HepG2 (cell line): ENCODE results near the gene FAM120C. TPM values are rescaled to one million over a fixed set of nuclear protein-coding genes. Genes with fewer than 3 reads are reported as not detected.

ENCODE experiments used
- AGO2 ChIP-seq: fragments of 200-400 bp; formaldehyde crosslinking; optimal IDR thresholded peaks from 2 replicates; pipeline ENCODE3; 2017; ENCODE audit warnings: mild to moderate bottlenecking, low read depth, low read length, moderate library complexity
- HNRNPUL1 ChIP-seq: fragments of 200-400 bp; formaldehyde crosslinking; IDR thresholded peaks from 2 replicates; pipeline ENCODE4 v1.6.1; 2017; ENCODE audit warnings: low read depth, mild to moderate bottlenecking, low read length, moderate library complexity
- KDM3A ChIP-seq: IDR thresholded peaks from 2 replicates; pipeline ENCODE4 v1.6.1; 2018; ENCODE audit warnings: low read depth, missing compliant biosample characterization
- NFE2 ChIP-seq: sonication (generic); formaldehyde crosslinking; IDR thresholded peaks from 2 replicates; pipeline ENCODE4 v1.4.0; 2020; ENCODE audit warnings: missing genetic modification reagents
- POGZ ChIP-seq: sonication (generic); formaldehyde crosslinking; IDR thresholded peaks from 2 replicates; pipeline ENCODE4 v1.4.0; 2020; ENCODE audit warnings: mild to moderate bottlenecking, missing genetic modification reagents
- RORA ChIP-seq: sonication (generic); formaldehyde crosslinking; IDR thresholded peaks from 2 replicates; pipeline ENCODE4 v1.5.0; 2020; ENCODE audit warnings: mild to moderate bottlenecking, missing genetic modification reagents, moderate library complexity
- XBP1 ChIP-seq: sonication (generic); formaldehyde crosslinking; IDR thresholded peaks from 2 replicates; pipeline ENCODE4 v1.5.0; 2020; ENCODE audit warnings: missing genetic modification reagents
- ZFP82 ChIP-seq: sonication (generic); formaldehyde crosslinking; IDR thresholded peaks from 2 replicates; pipeline ENCODE4 v1.5.1; 2020; ENCODE audit warnings: mild to moderate bottlenecking, missing genetic modification reagents, borderline replicate concordance
- ZFX ChIP-seq: sonication (generic); formaldehyde crosslinking; IDR thresholded peaks from 2 replicates; pipeline ENCODE4 v1.4.0; 2020; ENCODE audit warnings: mild to moderate bottlenecking, low read depth, missing genetic modification reagents, moderate library complexity
- ZNF121 ChIP-seq: sonication (generic); formaldehyde crosslinking; IDR thresholded peaks from 2 replicates; pipeline ENCODE4 v1.5.0; 2020; ENCODE audit warnings: mild to moderate bottlenecking, missing genetic modification reagents
- ZNF430 ChIP-seq: sonication (generic); formaldehyde crosslinking; IDR thresholded peaks from 2 replicates; pipeline ENCODE4 v1.9.0; 2021; ENCODE audit warnings: mild to moderate bottlenecking, missing genetic modification reagents
- ZNF782 ChIP-seq: sonication (generic); formaldehyde crosslinking; IDR thresholded peaks from 2 replicates; pipeline ENCODE4 v1.4.0; 2020; ENCODE audit warnings: missing genetic modification reagents, mild to moderate bottlenecking, borderline replicate concordance
- ZNF792 ChIP-seq: IDR thresholded peaks from 2 replicates; pipeline ENCODE4 v1.6.1; 2016
- ZSCAN25 ChIP-seq: sonication (generic); formaldehyde crosslinking; IDR thresholded peaks from 2 replicates; pipeline ENCODE4 v1.8.0; 2022; ENCODE audit warnings: mild to moderate bottlenecking, missing genetic modification reagents
- polyA plus RNA-seq, 8 experiments: library from polyadenylated mRNA; depleted of rRNA in 3 of 8; stranded (reverse) in 7 of 8; unstranded in 1 of 8; fragments of >200 nt; fragmentation: Illumina TruSeq in 4 of 8; extraction: Trizol in 4 of 8; gene quantifications; 2 replicates each; pipeline versions ENCODE4 v1.2.1 to v1.2.3, GENCODE V29; 2011 to 2016; ENCODE audit warnings: low read depth in 4 of 8, missing spikeins in 1 of 8, mixed read lengths in 1 of 8; ENCODE audit not compliant: insufficient read depth in 1 of 8
- total RNA-seq, 5 experiments: library from RNA; depleted of rRNA; stranded (reverse); fragments of >200 nt; fragmentation: Illumina TruSeq; extraction: Trizol; gene quantifications; 2 replicates each; pipeline ENCODE4 v1.2.3, GENCODE V29; 2016; ENCODE audit warnings: low read depth in 1 of 5
- TF ChIP-seq, protein P1 (sequence below): sonication (generic); formaldehyde crosslinking; IDR thresholded peaks from 2 replicates; pipeline ENCODE4 v1.4.0; 2020; ENCODE audit warnings: mild to moderate bottlenecking, missing genetic modification reagents, borderline replicate concordance
- TF ChIP-seq, protein P2 (sequence below): sonication (generic); formaldehyde crosslinking; IDR thresholded peaks from 2 replicates; pipeline ENCODE4 v1.9.0; 2022; ENCODE audit warnings: low read depth, missing genetic modification reagents
- TF ChIP-seq, protein P3 (sequence below): sonication (generic); formaldehyde crosslinking; conservative IDR thresholded peaks from 2 replicates; pipeline ENCODE4 v1.4.0; 2020; ENCODE audit warnings: missing genetic modification reagents
- TF ChIP-seq, protein P4 (sequence below): sonication (generic); formaldehyde crosslinking; IDR thresholded peaks from 2 replicates; pipeline ENCODE4 v1.4.0; 2020; ENCODE audit warnings: missing genetic modification reagents
- TF ChIP-seq, protein P5 (sequence below): sonication (generic); formaldehyde crosslinking; conservative IDR thresholded peaks from 2 replicates; pipeline ENCODE4 v1.4.0; 2020; ENCODE audit warnings: missing genetic modification reagents
- TF ChIP-seq, protein P6 (sequence below): sonication (generic); formaldehyde crosslinking; IDR thresholded peaks from 2 replicates; pipeline ENCODE4 v1.9.0; 2021; ENCODE audit warnings: missing genetic modification reagents, borderline replicate concordance
- TF ChIP-seq, protein P7 (sequence below): sonication (generic); formaldehyde crosslinking; IDR thresholded peaks from 2 replicates; pipeline ENCODE4 v1.4.0; 2020; ENCODE audit warnings: mild to moderate bottlenecking, missing genetic modification reagents

The FAM120C gene
- total and polyA plus RNA-seq, 2 of the 13 experiments (the other 11 are each of a cell fraction or from before 2014, with no cell fraction given) = 4.6 to 7.4 TPM

DNA sequence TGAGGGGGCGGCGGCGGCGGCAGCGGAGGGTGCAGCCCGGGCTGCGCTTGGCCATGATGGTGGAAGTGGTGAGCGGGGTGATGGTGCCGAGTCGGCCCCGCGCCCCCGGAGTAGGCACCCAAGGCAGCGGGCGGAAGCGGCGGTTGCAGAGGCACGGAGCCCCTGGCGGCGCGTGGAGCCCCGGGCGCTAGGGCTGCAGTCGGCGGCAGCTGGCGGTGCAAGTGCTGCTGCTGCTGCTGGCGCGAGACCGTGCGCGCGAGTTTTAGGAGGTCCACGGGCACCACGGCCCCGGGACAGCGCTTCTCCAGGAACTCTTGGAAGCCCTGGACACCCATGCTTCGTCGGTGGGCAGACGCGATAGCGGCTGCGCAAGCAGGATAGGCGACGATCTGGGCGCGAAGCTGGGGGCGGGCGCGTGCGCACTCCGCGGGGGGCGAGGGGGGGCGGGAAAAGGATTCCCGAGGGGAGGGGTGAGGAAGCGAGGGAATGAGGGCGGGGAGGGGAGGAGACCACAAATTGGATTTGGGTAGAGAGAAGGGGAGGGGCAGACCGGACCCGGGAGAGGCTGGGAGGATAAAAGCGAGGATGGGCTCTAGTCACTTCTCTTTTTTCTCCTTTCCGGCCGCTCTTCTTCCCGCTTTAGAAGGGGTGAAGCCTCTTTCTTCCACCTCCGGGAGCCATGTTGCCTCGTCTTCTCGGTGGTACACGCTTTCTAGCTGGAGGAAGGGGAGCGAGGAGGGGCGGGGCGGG is at the start of gene FAM120C (continued):
- TF ChIP-seq, protein P1, sequence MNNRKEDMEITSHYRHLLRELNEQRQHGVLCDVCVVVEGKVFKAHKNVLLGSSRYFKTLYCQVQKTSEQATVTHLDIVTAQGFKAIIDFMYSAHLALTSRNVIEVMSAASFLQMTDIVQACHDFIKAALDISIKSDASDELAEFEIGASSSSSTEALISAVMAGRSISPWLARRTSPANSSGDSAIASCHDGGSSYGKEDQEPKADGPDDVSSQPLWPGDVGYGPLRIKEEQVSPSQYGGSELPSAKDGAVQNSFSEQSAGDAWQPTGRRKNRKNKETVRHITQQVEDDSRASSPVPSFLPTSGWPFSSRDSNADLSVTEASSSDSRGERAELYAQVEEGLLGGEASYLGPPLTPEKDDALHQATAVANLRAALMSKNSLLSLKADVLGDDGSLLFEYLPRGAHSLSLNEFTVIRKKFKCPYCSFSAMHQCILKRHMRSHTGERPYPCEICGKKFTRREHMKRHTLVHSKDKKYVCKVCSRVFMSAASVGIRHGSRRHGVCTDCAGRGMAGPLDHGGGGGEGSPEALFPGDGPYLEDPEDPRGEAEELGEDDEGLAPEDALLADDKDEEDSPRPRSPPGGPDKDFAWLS (CRISPR knock-in tag) = no peak
- TF ChIP-seq RORA (no peak), POGZ (no peak), ZFP82 (CRISPR knock-in tag) (no peak), HNRNPUL1 (no peak), ZNF430 (no peak), XBP1 (no peak), ZNF792 (peak; percentile 84), NFE2 (CRISPR knock-in tag) (no peak), KDM3A (CRISPR knock-in tag) (no peak), AGO2 (peak; percentile 93), ZSCAN25 (CRISPR knock-in tag) (peak; percentile 83), ZNF782 (no peak), ZNF121 (CRISPR knock-in tag) (no peak), ZFX (CRISPR knock-in tag) (no peak)
- TF ChIP-seq, protein P2, sequence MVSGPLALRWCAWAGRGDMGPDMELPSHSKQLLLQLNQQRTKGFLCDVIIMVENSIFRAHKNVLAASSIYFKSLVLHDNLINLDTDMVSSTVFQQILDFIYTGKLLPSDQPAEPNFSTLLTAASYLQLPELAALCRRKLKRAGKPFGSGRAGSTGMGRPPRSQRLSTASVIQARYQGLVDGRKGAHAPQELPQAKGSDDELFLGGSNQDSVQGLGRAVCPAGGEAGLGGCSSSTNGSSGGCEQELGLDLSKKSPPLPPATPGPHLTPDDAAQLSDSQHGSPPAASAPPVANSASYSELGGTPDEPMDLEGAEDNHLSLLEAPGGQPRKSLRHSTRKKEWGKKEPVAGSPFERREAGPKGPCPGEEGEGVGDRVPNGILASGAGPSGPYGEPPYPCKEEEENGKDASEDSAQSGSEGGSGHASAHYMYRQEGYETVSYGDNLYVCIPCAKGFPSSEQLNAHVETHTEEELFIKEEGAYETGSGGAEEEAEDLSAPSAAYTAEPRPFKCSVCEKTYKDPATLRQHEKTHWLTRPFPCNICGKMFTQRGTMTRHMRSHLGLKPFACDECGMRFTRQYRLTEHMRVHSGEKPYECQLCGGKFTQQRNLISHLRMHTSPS = no peak
- TF ChIP-seq, protein P3, sequence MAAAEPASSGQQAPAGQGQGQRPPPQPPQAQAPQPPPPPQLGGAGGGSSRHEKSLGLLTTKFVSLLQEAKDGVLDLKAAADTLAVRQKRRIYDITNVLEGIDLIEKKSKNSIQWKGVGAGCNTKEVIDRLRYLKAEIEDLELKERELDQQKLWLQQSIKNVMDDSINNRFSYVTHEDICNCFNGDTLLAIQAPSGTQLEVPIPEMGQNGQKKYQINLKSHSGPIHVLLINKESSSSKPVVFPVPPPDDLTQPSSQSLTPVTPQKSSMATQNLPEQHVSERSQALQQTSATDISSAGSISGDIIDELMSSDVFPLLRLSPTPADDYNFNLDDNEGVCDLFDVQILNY (CRISPR knock-in tag) = no peak
- TF ChIP-seq, protein P4, sequence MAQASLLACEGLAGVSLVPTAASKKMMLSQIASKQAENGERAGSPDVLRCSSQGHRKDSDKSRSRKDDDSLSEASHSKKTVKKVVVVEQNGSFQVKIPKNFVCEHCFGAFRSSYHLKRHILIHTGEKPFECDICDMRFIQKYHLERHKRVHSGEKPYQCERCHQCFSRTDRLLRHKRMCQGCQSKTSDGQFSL (CRISPR knock-in tag) = no peak
- TF ChIP-seq, protein P5, sequence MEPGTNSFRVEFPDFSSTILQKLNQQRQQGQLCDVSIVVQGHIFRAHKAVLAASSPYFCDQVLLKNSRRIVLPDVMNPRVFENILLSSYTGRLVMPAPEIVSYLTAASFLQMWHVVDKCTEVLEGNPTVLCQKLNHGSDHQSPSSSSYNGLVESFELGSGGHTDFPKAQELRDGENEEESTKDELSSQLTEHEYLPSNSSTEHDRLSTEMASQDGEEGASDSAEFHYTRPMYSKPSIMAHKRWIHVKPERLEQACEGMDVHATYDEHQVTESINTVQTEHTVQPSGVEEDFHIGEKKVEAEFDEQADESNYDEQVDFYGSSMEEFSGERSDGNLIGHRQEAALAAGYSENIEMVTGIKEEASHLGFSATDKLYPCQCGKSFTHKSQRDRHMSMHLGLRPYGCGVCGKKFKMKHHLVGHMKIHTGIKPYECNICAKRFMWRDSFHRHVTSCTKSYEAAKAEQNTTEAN (CRISPR knock-in tag) = no peak
- TF ChIP-seq, protein P6, sequence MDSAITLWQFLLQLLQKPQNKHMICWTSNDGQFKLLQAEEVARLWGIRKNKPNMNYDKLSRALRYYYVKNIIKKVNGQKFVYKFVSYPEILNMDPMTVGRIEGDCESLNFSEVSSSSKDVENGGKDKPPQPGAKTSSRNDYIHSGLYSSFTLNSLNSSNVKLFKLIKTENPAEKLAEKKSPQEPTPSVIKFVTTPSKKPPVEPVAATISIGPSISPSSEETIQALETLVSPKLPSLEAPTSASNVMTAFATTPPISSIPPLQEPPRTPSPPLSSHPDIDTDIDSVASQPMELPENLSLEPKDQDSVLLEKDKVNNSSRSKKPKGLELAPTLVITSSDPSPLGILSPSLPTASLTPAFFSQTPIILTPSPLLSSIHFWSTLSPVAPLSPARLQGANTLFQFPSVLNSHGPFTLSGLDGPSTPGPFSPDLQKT (CRISPR knock-in tag) = no peak
- TF ChIP-seq, protein P7, sequence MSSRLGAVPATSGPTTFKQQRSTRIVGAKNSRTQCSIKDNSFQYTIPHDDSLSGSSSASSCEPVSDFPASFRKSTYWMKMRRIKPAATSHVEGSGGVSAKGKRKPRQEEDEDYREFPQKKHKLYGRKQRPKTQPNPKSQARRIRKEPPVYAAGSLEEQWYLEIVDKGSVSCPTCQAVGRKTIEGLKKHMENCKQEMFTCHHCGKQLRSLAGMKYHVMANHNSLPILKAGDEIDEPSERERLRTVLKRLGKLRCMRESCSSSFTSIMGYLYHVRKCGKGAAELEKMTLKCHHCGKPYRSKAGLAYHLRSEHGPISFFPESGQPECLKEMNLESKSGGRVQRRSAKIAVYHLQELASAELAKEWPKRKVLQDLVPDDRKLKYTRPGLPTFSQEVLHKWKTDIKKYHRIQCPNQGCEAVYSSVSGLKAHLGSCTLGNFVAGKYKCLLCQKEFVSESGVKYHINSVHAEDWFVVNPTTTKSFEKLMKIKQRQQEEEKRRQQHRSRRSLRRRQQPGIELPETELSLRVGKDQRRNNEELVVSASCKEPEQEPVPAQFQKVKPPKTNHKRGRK (CRISPR knock-in tag) = no peak
